Aorta (tissue), 5 donors: ENCODE results near the gene CDX1. TPM values are rescaled to one million over a fixed set of nuclear protein-coding genes. Genes with fewer than 3 reads are reported as not detected.
A peak's percentile ranks its signal among the peaks of the same experiment; 100 is the strongest.

Source experiments
- ATAC-seq: fragments of 200-7000 bp; cut with Tn5 transposase; one replicate; pipeline ENCODE4 v1.9.1; 2022; ENCODE audit warnings: moderate library complexity; ENCODE audit not compliant: low FRiP score
- DNase-seq, 2 donors: peaks; one replicate each; pipeline ENCODE4 v3.0.0-alpha.2; 2020
- H3K27ac ChIP-seq, 2 donors: one replicate each; pipeline ENCODE4 v1.5.1; 2013; ENCODE audit warnings: low read length in 2 of 2, mild to moderate bottlenecking in 2 of 2, moderate library complexity in 2 of 2, control low read depth in 1 of 2, inconsistent platforms in 1 of 2, low read depth in 1 of 2
- H3K27me3 ChIP-seq, 2 donors: one replicate each; pipeline ENCODE4 v1.6.1; 2013; ENCODE audit warnings: control low read depth in 1 of 2, low read length in 1 of 2, mild to moderate bottlenecking in 1 of 2, moderate library complexity in 1 of 2; ENCODE audit not compliant: insufficient read depth in 2 of 2, control insufficient read depth in 1 of 2
- H3K36me3 ChIP-seq, 2 donors: one replicate each; pipeline ENCODE4 v1.6.1; 2013; ENCODE audit warnings: control low read depth in 1 of 2, low read length in 1 of 2, mild to moderate bottlenecking in 1 of 2; ENCODE audit not compliant: insufficient read depth in 2 of 2, control insufficient read depth in 1 of 2
- H3K4me1 ChIP-seq, 2 donors: one replicate each; pipeline ENCODE4 v1.6.1; 2013; ENCODE audit warnings: low read length in 2 of 2, control low read depth in 1 of 2, mild to moderate bottlenecking in 1 of 2, moderate library complexity in 1 of 2; ENCODE audit not compliant: insufficient read depth in 2 of 2, control insufficient read depth in 1 of 2
- H3K4me3 ChIP-seq, 2 donors: one replicate each; pipeline ENCODE4 v1.5.1; 2013; ENCODE audit warnings: low read length in 2 of 2, control low read depth in 1 of 2, mild to moderate bottlenecking in 1 of 2
- H3K9me3 ChIP-seq: one replicate; pipeline ENCODE4 v1.6.1; 2013; ENCODE audit warnings: mild to moderate bottlenecking, low read length; ENCODE audit not compliant: control insufficient read depth
- WGBS, 2 donors: extraction: QIAGEN DNeasy Blood & Tissue Kit; methylation state at CpG; one replicate each; pipeline ENCODE4 v1.1.7; 2013; 5-methylcytosine and 5-hydroxymethylcytosine counted together
- intact Hi-C, 2 donors: fragments of 100-400 bp; cut with DNase I; formaldehyde crosslinking; loops; one replicate each; pipeline versions ENCODE4 v1.14.2 to v1.15.0; 2022
- polyA plus RNA-seq, 2 donors: library from polyadenylated mRNA; stranded (reverse); fragments of 200-250 nt; gene quantifications; one replicate each; pipeline ENCODE4 v1.2.3, GENCODE V29; 2013
- total RNA-seq, 2 donors: library from RNA; stranded (reverse); fragmentation: NEBNext Ultra II Directional; extraction: Animal tissue kit (Norgen Biotek cat#: 25700); gene quantifications; one replicate each; pipeline ENCODE4 v1.2.1, GENCODE V29; 2021
- donor health status: healthy with polysubstance abuse.
- donor health status: Bipolar disorder and iron deficiency.
- donor health status: DM: no; HTN: no; CAD: no.
- donor health status: DM: no; HTN: no; CAD: no.
- donor health status: DM: yes; HTN: yes; CAD: no.

The CDX1 gene
- total and polyA plus RNA-seq, 4 donors = 0.69 to 30.2 TPM; not detected in 2

- H3K27me3 ChIP-seq = no peaks in the 10 kb centered on the region
- peaks cover 0 to 2% of the 10 kb centered on the region in 2 donors for H3K4me1 ChIP-seq
- no peaks in the 10 kb centered on the region for H3K36me3 ChIP-seq
- 35 to 37% methylated on average over 9 of the region's 9 CpGs for WGBS, 2 donors
- ATAC-seq = no peak
- no peaks in the 10 kb centered on the region for H3K9me3 ChIP-seq
- H3K4me3 ChIP-seq = no peak overlapping the region
- DNase-seq = no peak
- H3K27ac ChIP-seq = peak overlapping the region; percentile 84 to 89
- intact Hi-C loops = no loop called here
These were observed 24.9 kb upstream of the CDX1 start for GRCh38 chr5:150141544-150142184.

- no peaks in the 10 kb centered on the region for H3K9me3 ChIP-seq
- no peak overlapping the region for H3K4me3 ChIP-seq
- ATAC-seq = no peak
- no peaks in the 10 kb centered on the region for H3K27me3 ChIP-seq
- peaks cover 0 to 2% of the 10 kb centered on the region in 2 donors for H3K4me1 ChIP-seq
- H3K27ac ChIP-seq = peak overlapping the region; percentile 87 to 89
- intact Hi-C loops = no loop called here
- no peak for DNase-seq
- WGBS, 2 donors = 34 to 36% methylated on average over 14 of the region's 14 CpGs
- no peaks in the 10 kb centered on the region for H3K36me3 ChIP-seq
These were observed 24.2 kb upstream of the CDX1 start for GRCh38 chr5:150142185-150142958.

- H3K36me3 ChIP-seq = no peaks in the 10 kb centered on the region
- peak overlapping the region in 1 of 2 donors; percentile 87 for H3K27ac ChIP-seq
- no peaks in the 10 kb centered on the region for H3K27me3 ChIP-seq
- no peak for DNase-seq
- intact Hi-C loops = no loop called here
- H3K9me3 ChIP-seq = no peaks in the 10 kb centered on the region
- peaks cover 0 to 2% of the 10 kb centered on the region in 2 donors for H3K4me1 ChIP-seq
- WGBS, 2 donors = 13 to 14% methylated on average over 4 of the region's 4 CpGs
- ATAC-seq = peak; percentile 47
- H3K4me3 ChIP-seq = no peak overlapping the region
These were observed 23.6 kb upstream of the CDX1 start for GRCh38 chr5:150142959-150143349.

GRCh38 chr5:150143350-150144245, 23.0 kb upstream of the CDX1 start:
- no peaks in the 10 kb centered on the region for H3K27me3 ChIP-seq
- peak; percentile 93 to 94 for DNase-seq
- H3K9me3 ChIP-seq = no peaks in the 10 kb centered on the region
- H3K27ac ChIP-seq = peak overlapping the region; percentile 32 to 87
- peaks cover 0 to 2% of the 10 kb centered on the region in 2 donors for H3K4me1 ChIP-seq
- WGBS, 2 donors = 9 to 10% methylated on average over 19 to 20 of the region's 20 CpGs
- H3K4me3 ChIP-seq = no peak overlapping the region
- peak; percentile 80 for ATAC-seq
- intact Hi-C loops = no loop called here
- no peaks in the 10 kb centered on the region for H3K36me3 ChIP-seq

GRCh38 chr5:150144246-150144801, 22.3 kb upstream of the CDX1 start:
- ATAC-seq (peak; percentile 53), DNase-seq (peak; percentile 75 to 88)
- intact Hi-C loops = no loop called here
- Histone ChIP-seq H3K9me3 (no peaks in the 10 kb centered on the region), H3K4me1 (peaks cover 0 to 3% of the 10 kb centered on the region in 2 donors), H3K27me3 (no peaks in the 10 kb centered on the region), H3K27ac (peak overlapping the region; percentile 64 to 87), H3K36me3 (no peaks in the 10 kb centered on the region), H3K4me3 (no peak overlapping the region)
- 5 to 7% methylated on average over 14 of the region's 14 CpGs for WGBS, 2 donors

GRCh38 chr5:150144879-150145278, 21.7 kb upstream of the CDX1 start:
- 2 to 7% methylated on average over 4 of the region's 4 CpGs for WGBS, 2 donors
- intact Hi-C loops = no loop called here
- peaks cover 0 to 3% of the 10 kb centered on the region in 2 donors for H3K4me1 ChIP-seq
- H3K9me3 ChIP-seq = no peaks in the 10 kb centered on the region
- peak overlapping the region; percentile 64 to 87 for H3K27ac ChIP-seq
- no peak for ATAC-seq
- H3K4me3 ChIP-seq = no peak overlapping the region
- H3K36me3 ChIP-seq = no peaks in the 10 kb centered on the region
- no peak for DNase-seq
- no peaks in the 10 kb centered on the region for H3K27me3 ChIP-seq

GRCh38 chr5:150146235-150146634, 20.3 kb upstream of the CDX1 start:
- 80 to 81% methylated on average over 5 of the region's 5 CpGs for WGBS, 2 donors
- H3K27ac ChIP-seq = peak overlapping the region in 1 of 2 donors; percentile 81
- H3K4me1 ChIP-seq = peaks cover 3% of the 10 kb centered on the region in 2 donors
- intact Hi-C loops = no loop called here
- DNase-seq = no peak
- ATAC-seq = no peak
- no peaks in the 10 kb centered on the region for H3K27me3 ChIP-seq
- H3K9me3 ChIP-seq = no peaks in the 10 kb centered on the region
- H3K36me3 ChIP-seq = no peaks in the 10 kb centered on the region
- no peak overlapping the region for H3K4me3 ChIP-seq

GRCh38 chr5:150146862-150147601, 19.5 kb upstream of the CDX1 start:
- Histone ChIP-seq H3K4me3 (no peak overlapping the region), H3K4me1 (peaks cover 3% of the 10 kb centered on the region in 2 donors), H3K9me3 (no peaks in the 10 kb centered on the region), H3K27me3 (no peaks in the 10 kb centered on the region), H3K27ac (peak overlapping the region; percentile 6 to 81), H3K36me3 (no peaks in the 10 kb centered on the region)
- DNase-seq (no peak), ATAC-seq (no peak)
- intact Hi-C loops = no loop called here
- WGBS, 2 donors = 35 to 39% methylated on average over 13 to 14 of the region's 14 CpGs
